Activated T-cell treated with anti-CD3 and anti-CD28 coated beads for 1 hour (primary cell): ENCODE data around the gene AANAT.

ENCODE experiments used
- DNase-seq: peaks from one replicate; pipeline ENCODE4 v3.0.0-alpha.2; 2020; ENCODE audit warnings: low read depth

AANAT gene

GRCh38 chr17:76491271-76492122, 24.1 kb downstream of the AANAT start:
- no peak for DNase-seq

- no peak for DNase-seq
These were observed 25.0 kb downstream of the AANAT start for GRCh38 chr17:76492123-76492988.

GRCh38 chr17:76492989-76493501, 25.6 kb downstream of the AANAT start:
- no peak for DNase-seq

GRCh38 chr17:76493505-76494167, 26.2 kb downstream of the AANAT start:
- no peak for DNase-seq

- DNase-seq = no peak
These were observed 28.4 kb downstream of the AANAT start for GRCh38 chr17:76495663-76496400.

DNA sequence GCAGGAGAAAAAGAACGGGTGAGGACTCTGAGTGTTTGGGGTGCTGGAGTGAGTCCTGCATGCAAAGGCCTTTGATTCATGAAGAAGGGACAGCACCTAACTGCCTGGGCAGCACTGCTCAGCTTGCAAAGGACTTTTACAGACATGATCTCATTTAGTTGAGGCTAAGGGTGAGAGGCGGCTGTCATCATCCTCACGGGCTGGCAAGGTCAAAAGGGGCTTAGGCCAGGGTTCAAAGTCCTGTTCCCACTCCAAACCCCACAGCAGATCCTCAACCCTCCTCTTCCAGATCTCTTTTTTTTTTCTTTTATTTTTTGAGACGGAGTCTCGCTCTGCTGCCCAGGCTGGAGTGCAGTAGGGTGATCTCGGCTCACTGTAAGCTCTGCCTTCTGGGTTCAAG, 29.1 kb downstream of the AANAT start:
- DNase-seq = no peak

GRCh38 chr17:76497699-76497978, 30.2 kb downstream of the AANAT start:
- no peak for DNase-seq

DNA sequence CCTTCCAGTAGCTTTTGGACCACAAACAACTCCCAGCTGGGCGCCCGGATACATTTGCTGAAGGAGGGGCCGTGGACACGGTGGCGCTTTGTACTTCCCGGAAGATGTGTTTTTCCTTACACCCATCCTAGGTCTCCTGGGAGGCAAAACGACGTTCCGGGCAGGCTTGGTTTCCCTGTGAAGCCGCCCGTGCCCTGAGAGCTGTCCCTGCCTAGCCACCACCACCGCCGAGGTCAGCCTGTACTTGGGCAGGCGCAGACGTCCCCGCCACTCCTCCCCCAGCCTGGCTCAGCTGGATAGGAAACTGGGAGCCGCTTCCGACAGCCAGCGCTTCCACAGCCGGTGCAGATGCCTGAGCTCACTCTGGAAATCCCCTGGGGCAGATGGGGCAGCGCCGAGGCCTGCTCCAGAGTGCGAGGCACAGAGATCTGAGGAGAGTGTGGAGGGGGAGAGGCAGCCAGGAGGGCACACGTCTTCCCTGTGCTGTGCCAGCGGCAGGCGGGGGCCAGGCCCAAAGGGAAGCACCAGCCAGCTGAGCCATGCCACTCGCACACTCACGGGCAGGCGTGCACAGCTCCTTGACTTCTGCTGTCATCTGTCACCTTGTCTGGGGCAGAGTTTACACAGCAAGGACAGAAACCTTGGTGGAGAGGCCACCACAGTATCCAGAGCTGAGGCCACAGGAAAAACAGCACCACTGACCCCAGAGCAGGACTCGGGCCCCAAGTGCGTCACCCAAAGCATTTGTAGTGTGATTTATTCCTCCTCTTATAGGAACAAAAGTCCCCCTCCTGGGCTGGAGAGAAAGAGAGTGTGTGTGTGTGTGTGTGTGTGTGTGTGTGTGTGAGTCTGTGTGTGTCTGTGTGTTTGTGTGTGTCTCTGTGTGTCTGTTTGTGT, 30.8 kb downstream of the AANAT start:
- DNase-seq = no peak

DNA sequence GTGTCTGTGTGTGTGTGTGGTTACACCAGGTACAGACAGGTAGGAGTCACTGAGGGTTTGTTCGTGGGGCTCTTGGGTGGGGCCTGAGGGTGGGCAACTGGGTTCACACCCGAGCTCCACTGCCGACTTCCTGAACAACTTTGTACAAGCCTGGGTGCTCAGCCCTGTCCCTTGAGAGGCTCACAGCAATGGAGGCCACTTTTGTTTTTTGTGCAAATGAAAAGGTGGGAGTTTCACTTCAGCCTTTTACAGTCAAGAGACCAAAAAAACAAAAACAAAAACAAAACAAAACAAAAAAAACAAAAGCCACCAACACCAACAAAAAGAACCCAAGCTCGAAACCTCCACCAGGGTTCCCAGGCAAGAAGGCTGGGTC, 31.5 kb downstream of the AANAT start:
- no peak for DNase-seq

DNA sequence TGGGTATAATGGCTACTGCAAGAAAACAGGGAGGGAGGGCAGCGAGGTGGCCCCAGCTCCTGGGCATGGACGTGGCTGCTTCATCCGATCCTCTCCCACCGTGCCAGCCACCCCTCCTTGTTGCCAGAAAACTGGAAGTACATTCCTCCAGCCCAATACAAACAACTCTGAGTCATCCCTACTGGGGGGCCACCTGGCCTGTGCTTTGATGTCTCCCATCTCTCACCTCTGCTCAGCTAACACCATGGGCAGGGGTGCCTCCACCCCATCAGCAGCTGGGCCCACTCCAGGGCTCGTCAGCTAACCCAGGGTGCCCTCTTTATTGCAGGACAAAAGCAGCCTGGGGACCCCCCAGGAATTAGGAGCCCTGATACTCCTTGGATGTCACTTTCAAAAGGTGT, 31.9 kb downstream of the AANAT start:
- no peak for DNase-seq

GRCh38 chr17:76500074-76500746, 32.8 kb downstream of the AANAT start:
- no peak for DNase-seq

- DNase-seq = no peak
These were observed 33.3 kb downstream of the AANAT start for GRCh38 chr17:76500747-76501017.

DNA sequence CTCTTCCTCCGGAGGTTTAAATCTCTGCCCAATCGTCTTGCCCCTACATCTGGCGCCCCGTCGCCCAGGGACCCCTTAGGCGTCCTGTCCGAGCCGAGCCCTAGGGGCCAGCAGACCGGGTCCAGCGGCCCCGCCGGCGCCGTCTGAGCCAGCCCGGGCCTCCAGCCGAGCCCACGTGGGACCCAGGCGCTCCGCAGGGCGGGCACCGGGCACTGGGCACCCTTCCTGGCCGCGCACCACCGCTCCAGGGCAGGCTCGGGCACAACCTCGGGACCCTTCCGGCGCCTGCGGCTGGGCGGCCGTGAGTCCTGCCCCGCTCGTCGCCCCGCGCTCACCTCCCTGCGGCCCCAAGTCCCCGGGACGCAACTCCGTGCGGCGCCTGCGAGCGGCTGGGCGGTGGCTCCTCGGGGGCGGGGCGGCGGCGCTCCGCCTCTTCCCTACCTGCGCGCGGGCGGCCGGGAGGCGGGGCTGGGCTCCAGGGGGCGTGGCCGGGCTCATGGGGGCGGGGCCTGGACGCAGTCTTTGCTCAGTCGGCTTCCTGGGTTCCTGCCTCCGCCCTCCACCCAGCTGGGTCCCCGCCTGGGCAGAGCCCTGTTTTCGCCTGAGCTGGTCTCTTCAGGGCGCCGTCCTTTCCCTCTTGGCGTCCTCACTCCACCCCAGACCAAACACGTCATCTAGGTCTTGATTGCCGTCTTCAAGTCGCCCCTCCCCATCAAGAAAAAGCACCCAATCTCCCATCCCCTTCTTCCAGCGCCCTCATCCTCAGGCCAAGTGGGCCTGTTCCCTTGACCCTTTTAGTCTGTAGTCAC, 33.8 kb downstream of the AANAT start, which contains the start of gene RHBDF2:
RHBDF2 (minus strand) TSS at position 406 of the 809 bp plus-strand sequence. CDS start 19,899 bp downstream, outside the sequence.
- DNase-seq = peak; percentile 95

GRCh38 chr17:76501827-76502307, 34.5 kb downstream of the AANAT start:
- DNase-seq = no peak

DNA sequence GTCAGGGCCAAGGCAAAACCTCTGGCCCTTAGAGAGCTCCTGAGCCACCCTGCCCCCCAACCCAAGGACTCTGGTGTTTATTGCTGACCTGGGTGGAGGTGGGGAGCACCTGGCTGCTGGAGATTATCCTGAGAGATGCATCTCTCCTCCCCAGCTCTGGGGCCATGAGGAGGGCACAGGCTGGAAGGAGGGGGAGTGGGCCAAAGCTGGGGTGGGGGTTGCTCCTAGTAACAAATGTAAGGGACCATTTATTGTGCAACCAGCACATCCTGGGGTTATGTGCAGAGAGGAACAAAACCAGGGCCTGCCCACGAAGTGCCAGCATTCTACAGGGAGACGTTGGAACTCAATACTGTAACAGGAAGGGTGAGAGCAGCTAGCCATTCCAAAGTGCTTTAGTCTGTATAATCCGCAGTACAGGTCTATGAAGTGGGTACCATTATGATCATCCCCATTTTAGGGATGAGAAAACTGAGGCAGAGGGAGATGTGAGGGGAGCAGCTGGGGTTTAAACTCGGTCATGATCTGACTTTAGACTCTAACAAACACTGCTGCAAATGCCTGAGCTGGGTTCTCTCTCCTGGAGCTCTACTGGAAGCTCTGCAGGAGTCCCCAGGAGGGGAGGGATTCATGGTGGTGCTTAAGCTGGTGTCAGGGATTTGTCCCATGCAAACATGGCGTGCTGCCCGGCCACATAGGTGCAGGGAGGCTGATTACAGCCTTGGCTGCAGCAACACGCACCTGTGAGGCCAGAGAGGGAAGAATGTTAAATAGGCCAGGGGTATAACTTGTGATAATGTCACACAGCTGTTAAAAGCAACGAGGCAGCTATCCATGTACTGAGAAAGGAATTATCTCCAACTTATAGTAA, 35.2 kb downstream of the AANAT start:
- no peak for DNase-seq

- no peak for DNase-seq
These were observed 36.7 kb downstream of the AANAT start for GRCh38 chr17:76504117-76504516.

GRCh38 chr17:76506408-76507345, 39.3 kb downstream of the AANAT start:
- peak; percentile 84 for DNase-seq
